HEK293T (cell line): Measurements from ENCODE around the gene NOL4L.

ENCODE experiments used
- CTCF ChIA-PET: fragments of 350-600 bp; formaldehyde crosslinking; extraction: SDS; loops from one replicate; lab custom pipeline; 2021; ENCODE audit warnings: antibody characterized with exemption, inconsistent platforms; lab: Yijun Ruan, JAX
- POLR2A ChIA-PET: fragments of 350-600 bp; formaldehyde crosslinking; extraction: SDS; loops from one replicate; lab custom pipeline; 2020; ENCODE audit warnings: antibody characterized with exemption, inconsistent platforms; lab: Yijun Ruan, JAX
- DNase-seq: peaks from one replicate; pipeline ENCODE4 v3.0.0; 2012; ENCODE audit warnings: mixed read lengths; ENCODE audit errors: extremely low spot score
- ARNT ChIP-seq: fragments of 450-650 bp; IDR thresholded peaks from 2 replicates; pipeline ENCODE4 v1.6.1; 2017; ENCODE audit warnings: mild to moderate bottlenecking
- BHLHE40 ChIP-seq: fragments of 450-650 bp; IDR thresholded peaks from 2 replicates; pipeline ENCODE4 v1.6.1; 2016; ENCODE audit warnings: mild to moderate bottlenecking, moderate library complexity, borderline replicate concordance
- CTBP1 ChIP-seq: fragments of 450-650 bp; IDR thresholded peaks from 2 replicates; pipeline ENCODE4 v1.6.1; 2016; ENCODE audit warnings: borderline replicate concordance
- ELF4 ChIP-seq: fragments of 450-650 bp; IDR thresholded peaks from 2 replicates; pipeline ENCODE4 v1.6.1; 2017; ENCODE audit warnings: antibody characterized with exemption
- FOXA1 ChIP-seq: fragments of 450-650 bp; IDR thresholded peaks from 2 replicates; pipeline ENCODE4 v1.6.1; 2016; ENCODE audit warnings: mild to moderate bottlenecking
- FOXK2 ChIP-seq: fragments of 450-650 bp; IDR thresholded peaks from 2 replicates; pipeline ENCODE4 v1.6.1; 2016; ENCODE audit warnings: mild to moderate bottlenecking
- FOXM1 ChIP-seq: fragments of 450-650 bp; IDR thresholded peaks from 2 replicates; pipeline ENCODE4 v1.6.1; 2017; ENCODE audit warnings: mild to moderate bottlenecking, borderline replicate concordance
- HDGF ChIP-seq: fragments of 450-650 bp; IDR thresholded peaks from 2 replicates; pipeline ENCODE4 v1.6.1; 2017; ENCODE audit warnings: antibody characterized with exemption, borderline replicate concordance
- L3MBTL2 ChIP-seq: fragments of 450-650 bp; conservative IDR thresholded peaks from 2 replicates; pipeline ENCODE4 v1.6.1; 2016; ENCODE audit warnings: mild to moderate bottlenecking
- LEF1 ChIP-seq: fragments of 450-650 bp; IDR thresholded peaks from 2 replicates; pipeline ENCODE4 v1.6.1; 2017; ENCODE audit warnings: mild to moderate bottlenecking, borderline replicate concordance
- NFRKB ChIP-seq: fragments of 450-650 bp; IDR thresholded peaks from 2 replicates; pipeline ENCODE4 v1.6.1; 2016; ENCODE audit warnings: mild to moderate bottlenecking, moderate library complexity
- PKNOX1 ChIP-seq: fragments of 450-650 bp; IDR thresholded peaks from 2 replicates; pipeline ENCODE4 v1.6.1; 2016
- SP1 ChIP-seq: fragments of 450-650 bp; IDR thresholded peaks from 2 replicates; pipeline ENCODE4 v1.6.1; 2017
- SUZ12 ChIP-seq: fragments of 450-650 bp; IDR thresholded peaks from 2 replicates; pipeline ENCODE4 v1.6.1; 2016; ENCODE audit warnings: mild to moderate bottlenecking
- TARDBP ChIP-seq: fragments of 450-650 bp; IDR thresholded peaks from 2 replicates; pipeline ENCODE4 v1.6.1; 2016
- ZNF384 ChIP-seq: fragments of 450-650 bp; IDR thresholded peaks from 2 replicates; pipeline ENCODE4 v1.6.1; 2016

Gene NOL4L

GRCh38 chr20:32484225-32484957, 100.7 kb downstream of the NOL4L start:
- ChIA-PET CTCF (interaction anchor here (0.6 kb wide), 2 partner anchors 322 to 614 kb away, joined by 3 to 5 read pairs; no protein-coding TSS in a partner anchor), POLR2A (interaction anchor here (1.0 to 1.6 kb wide), 3 partner anchors 13 to 36 kb away, joined by 3 read pairs; no protein-coding TSS in a partner anchor)
- DNase-seq: peak; percentile 25
- TF ChIP-seq PKNOX1 (no peak), HDGF (no peak), TARDBP (no peak), SP1 (no peak), FOXA1 (no peak)

GRCh38 chr20:32483351-32484224, 101.5 kb downstream of the NOL4L start:
- ChIA-PET POLR2A (interaction anchor here (1.0 to 1.6 kb wide), 3 partner anchors 14 to 37 kb away, joined by 3 read pairs; no protein-coding TSS in a partner anchor), CTCF (no interaction called here)
- TF ChIP-seq L3MBTL2 (peak; percentile 72), SUZ12 (no peak), PKNOX1 (no peak), SP1 (no peak)
- DNase-seq: peak; percentile 62

- peak; percentile 35 for DNase-seq
- ChIA-PET CTCF (no interaction called here), POLR2A (no interaction called here)
- TF ChIP-seq LEF1 (no peak), SUZ12 (no peak), ELF4 (no peak), FOXM1 (no peak), SP1 (no peak), HDGF (no peak), L3MBTL2 (no peak), NFRKB (no peak), TARDBP (no peak)
Observed at GRCh38 chr20:32482442-32483261, 102.5 kb downstream of the NOL4L start.

GRCh38 chr20:32482143-32482441, 103.0 kb downstream of the NOL4L start:
- ChIA-PET CTCF (no interaction called here), POLR2A (no interaction called here)
- no peak for DNase-seq
- no peak for TF ChIP-seq NFRKB
- TF ChIP-seq FOXA1: no peak
- no peak for TF ChIP-seq PKNOX1
- no peak for TF ChIP-seq LEF1
- no peak for TF ChIP-seq SP1
- no peak for TF ChIP-seq ELF4
- TF ChIP-seq HDGF: no peak
- TF ChIP-seq TARDBP: no peak
- TF ChIP-seq ZNF384: no peak
- TF ChIP-seq BHLHE40: no peak
- TF ChIP-seq FOXK2: no peak
- TF ChIP-seq SUZ12: no peak
- TF ChIP-seq ARNT: no peak
- TF ChIP-seq L3MBTL2: no peak
- no peak for TF ChIP-seq FOXM1
- TF ChIP-seq CTBP1: no peak

GRCh38 chr20:32481311-32482142, 103.6 kb downstream of the NOL4L start:
- CTCF ChIA-PET: no interaction called here

More at GRCh38 chr20:32481311-32482142, 103.6 kb downstream of the NOL4L start:
- POLR2A ChIA-PET: no interaction called here
- TF ChIP-seq FOXM1 (no peak), SUZ12 (no peak), BHLHE40 (no peak), NFRKB (no peak), ELF4 (no peak), ARNT (no peak), FOXK2 (no peak), HDGF (no peak), FOXA1 (no peak), PKNOX1 (no peak), SP1 (no peak), ZNF384 (no peak), TARDBP (no peak), L3MBTL2 (no peak), CTBP1 (no peak)
- DNase-seq: no peak
